HG02885 (cell line): ENCODE data around the gene TCF15.

Source experiments
- ATAC-seq: cut with Tn5 transposase; IDR thresholded peaks from one replicate; pipeline ENCODE4 v1.9.1; 2021; ENCODE audit warnings: mild to moderate bottlenecking; ENCODE audit not compliant: unreplicated experiment, poor library complexity

TCF15 gene, protein sequence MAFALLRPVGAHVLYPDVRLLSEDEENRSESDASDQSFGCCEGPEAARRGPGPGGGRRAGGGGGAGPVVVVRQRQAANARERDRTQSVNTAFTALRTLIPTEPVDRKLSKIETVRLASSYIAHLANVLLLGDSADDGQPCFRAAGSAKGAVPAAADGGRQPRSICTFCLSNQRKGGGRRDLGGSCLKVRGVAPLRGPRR

GRCh38 chr20:610130-611046 lies at the start of gene TCF15:
TCF15 (minus strand) TSS chr20:610309; CDS start chr20:610237, 72 bp downstream.
- ATAC-seq = no peak

DNA sequence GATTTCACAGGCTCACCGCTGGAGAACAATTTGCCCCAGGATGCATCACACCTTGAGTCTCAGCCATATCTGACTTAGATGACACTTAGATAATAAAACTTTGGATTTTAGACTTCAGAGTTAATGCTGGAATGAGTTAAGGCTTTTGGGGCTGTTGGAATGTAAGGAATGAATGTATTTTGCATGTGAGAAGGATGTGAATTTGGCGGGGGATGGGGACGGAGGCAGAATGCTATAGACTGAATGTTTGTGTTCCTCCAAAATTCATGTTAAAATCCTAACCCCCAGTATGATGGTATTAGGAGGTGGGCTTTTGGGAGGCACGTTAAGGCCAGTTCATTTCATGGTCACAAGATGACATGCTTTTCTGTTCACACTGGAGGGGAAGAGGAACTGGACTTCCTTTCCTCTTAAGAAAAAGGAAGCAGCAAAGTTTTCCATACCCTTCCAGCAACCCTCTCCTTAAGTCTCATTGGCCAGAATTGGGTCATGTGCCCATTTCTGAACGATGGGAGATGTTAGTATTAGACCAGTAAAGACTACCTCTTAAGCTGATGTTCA lies 48.7 kb upstream of the TCF15 start:
- ATAC-seq = no peak

- no peak for ATAC-seq
Observed at GRCh38 chr20:658202-658601, 48.1 kb upstream of the TCF15 start.

GRCh38 chr20:655726-656624 lies 45.9 kb upstream of the TCF15 start:
- no peak for ATAC-seq

- ATAC-seq = no peak
Observed at GRCh38 chr20:654417-654750, 44.3 kb upstream of the TCF15 start.

DNA sequence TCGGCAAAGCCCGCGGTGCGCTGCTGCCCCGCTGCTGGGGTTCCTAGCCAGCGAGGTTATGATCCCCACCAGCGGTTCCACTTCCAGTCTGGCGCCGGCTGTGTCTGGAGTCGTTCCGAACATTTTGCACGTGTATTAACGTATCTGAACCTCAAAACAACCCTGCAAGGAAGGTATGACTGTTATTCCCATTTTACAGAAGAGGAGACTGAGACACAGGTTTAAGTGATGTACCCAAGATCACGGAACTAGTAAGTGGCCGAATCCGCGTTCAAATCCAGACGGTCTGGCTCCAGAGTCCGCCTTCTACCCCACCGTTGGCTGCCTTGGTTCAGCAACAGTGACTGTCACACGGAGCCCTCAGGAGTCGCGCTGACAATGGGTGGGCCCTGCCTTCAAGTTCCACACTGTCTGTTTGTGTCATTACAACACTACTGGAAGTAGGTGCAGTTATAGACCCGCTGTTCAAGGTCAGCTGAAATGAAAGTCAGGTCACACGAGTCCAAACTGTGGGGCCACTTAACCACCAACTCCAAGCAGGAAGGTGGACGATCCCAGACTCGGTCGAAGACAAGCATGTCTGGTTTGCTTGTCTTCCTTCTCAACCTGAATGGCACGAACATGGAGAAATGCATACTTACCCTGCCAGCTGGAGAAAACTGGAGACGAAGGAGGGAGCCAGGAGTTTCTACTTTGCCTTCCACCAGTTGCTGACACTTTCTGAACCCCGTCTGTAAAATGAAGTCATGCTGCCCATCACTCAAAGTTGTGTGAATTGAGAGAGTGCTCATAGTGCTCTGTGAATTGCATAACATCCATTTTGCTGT lies 43.7 kb upstream of the TCF15 start:
- no peak for ATAC-seq

DNA sequence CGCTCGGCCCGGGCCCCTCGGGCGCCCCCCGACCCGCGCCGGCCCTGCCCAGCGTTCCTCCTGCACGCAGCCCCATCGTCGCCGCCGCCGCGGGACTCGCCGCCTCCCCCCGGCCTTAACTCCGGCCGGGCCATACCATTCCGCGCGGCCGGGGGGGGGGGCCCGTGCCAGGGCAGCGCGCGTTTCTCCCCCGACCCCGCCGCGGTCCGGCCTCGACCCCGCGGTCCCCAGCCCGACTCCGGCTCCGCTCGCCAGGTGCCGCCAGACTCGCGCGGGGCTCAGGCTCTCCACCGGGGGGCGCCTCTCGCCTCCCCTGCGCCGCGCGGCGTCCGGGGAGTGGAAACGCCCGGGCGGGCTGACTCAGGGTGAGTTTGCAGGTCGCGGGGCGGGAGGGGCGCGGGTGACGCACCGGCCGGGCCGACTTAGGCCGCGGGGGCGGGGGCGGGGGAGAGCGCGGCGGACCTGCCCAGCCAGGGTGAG lies 43.0 kb upstream of the TCF15 start, which contains the start of gene SRXN1:
TSS of gene SRXN1 (minus strand) at position 91 of the 480 bp plus-strand sequence. CDS start at position 76, 15 bp downstream.
- peak; percentile 89 for ATAC-seq

- no peak for ATAC-seq
Observed at GRCh38 chr20:652615-653109, 42.6 kb upstream of the TCF15 start.

DNA sequence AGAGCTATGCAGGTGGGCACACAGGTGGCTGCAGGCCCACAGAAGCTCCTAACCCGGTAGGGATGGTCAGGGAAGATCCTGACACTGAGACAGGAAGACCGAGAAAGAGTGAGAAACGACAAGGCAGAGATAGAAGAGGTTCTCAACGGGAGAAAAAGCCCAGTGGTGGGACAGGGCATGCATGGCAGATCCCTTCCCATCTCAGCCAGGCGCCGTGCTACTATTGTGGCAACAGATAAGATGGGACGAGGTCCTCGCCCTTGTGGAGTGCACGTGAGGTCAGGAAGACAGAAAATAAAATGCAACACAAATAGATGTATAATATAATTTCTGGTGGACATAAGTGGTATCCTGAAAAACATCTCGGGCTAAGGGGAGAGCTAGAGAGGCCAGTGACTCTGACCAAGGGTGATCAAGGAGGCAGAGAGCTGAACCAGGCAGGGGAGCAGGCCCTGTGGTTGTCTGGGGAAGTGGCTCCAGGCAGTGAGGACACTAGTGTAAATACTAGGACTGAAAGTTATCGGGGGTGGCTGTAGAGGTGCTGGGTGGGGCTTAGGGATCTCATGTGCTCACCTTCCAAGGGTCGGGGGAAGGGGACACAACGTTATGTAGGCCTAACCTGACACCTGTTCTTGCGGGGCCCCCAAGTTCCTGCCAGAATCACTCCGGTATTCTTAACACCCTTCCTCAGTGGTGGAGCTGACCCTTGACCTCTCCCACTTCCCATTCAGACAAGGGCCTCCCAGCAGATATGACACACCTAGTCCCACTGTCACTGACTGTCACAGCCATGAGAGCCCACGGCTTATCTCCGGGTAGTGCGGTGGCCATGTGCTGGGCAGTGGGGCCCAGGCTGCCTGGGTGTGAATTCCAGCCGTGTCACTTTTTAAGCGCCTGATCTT lies 41.9 kb upstream of the TCF15 start:
- no peak for ATAC-seq

DNA sequence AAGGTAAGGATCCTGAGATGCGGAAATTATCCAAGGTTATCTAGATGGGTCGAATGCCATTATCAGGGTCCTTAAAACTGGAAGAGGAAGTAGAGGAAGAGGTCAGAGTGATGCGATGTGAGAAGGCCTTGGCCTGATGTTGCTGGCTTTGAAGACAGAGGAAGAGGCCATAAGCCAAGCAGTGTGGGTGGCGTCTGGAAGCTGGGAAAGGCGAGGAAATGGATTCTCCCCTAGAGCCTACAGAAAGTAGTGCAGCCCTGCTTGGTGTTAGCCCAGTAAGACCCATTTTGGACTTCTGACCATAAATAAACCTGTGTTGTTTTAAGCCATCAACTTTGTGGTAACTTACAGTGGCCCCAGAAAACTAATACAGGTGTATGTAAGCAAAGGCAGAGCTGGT lies 40.8 kb upstream of the TCF15 start:
- ATAC-seq = no peak

DNA sequence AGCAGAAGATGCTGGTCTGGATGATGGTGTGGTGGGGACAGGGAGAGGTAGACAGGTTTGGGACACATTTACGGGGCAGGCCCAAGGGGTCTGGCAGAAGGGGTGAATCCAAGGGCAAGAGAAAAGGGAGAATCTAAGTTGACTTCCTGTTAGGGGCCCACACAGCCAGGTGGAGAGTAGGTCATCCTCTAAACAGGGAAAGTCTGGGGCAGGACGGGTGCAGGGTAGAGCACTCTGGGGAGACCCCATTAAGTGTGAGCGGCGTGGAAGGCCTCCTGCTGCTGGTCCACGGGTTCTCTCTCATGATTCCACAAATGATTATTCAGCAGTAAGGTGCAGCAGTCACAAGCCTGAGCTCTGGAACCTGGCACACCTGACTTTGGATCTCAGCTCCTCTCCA lies 40.2 kb upstream of the TCF15 start:
- no peak for ATAC-seq

- ATAC-seq = no peak
Observed at GRCh38 chr20:647479-648019, 37.4 kb upstream of the TCF15 start.

DNA sequence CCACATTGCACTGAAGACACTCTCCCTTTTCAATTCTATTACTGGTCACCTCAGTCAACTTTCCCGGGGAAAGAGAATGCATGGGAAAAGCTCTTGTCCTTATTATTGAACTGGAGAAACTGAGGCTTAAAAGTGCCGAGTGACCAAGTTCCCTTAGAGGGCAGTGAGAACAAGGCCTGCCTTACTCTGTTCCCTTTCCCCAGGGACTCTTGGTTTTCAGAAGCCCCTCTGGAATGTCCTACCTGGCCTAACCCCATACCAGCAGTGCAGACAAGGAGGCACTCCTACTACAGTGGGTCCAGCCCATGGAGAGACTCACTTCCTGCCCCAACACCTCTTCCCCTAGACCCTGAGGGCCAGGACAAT lies 36.7 kb upstream of the TCF15 start:
- ATAC-seq = no peak

DNA sequence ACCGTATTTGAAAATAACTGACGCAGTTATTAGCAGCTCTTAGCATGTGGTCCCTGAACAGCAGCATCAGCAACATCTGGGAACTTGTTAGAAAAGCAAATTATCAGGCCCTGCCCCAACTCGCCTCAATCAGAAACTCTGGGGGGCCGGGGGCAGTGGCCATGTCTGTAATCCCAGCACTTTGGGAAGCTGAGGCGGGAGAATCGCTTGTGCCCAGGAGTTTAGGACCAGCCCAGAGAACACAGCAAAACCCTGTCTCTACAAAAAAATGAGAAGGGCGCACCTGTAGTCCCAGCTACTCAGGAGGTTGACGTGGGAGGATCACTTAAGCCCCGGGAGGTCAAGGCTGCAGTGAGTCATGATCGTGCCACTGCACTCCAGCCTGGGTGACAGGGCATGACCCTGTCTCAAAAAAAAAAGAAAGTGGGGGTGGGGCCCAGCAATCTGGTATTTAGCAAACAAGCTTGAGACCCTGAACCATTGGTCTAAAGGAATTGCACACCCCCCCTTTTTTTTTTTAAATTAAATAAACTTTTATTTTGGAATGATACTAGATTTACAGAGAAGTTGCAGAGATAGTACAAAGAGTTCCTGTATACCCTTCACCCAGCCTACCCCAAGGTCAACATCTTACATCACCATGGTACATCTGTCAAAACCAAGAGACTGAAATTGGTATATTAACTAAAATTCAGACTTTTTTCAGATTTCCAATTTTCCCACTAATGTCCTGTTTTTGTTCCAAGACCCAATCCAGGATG lies 36.2 kb upstream of the TCF15 start:
- no peak for ATAC-seq

DNA sequence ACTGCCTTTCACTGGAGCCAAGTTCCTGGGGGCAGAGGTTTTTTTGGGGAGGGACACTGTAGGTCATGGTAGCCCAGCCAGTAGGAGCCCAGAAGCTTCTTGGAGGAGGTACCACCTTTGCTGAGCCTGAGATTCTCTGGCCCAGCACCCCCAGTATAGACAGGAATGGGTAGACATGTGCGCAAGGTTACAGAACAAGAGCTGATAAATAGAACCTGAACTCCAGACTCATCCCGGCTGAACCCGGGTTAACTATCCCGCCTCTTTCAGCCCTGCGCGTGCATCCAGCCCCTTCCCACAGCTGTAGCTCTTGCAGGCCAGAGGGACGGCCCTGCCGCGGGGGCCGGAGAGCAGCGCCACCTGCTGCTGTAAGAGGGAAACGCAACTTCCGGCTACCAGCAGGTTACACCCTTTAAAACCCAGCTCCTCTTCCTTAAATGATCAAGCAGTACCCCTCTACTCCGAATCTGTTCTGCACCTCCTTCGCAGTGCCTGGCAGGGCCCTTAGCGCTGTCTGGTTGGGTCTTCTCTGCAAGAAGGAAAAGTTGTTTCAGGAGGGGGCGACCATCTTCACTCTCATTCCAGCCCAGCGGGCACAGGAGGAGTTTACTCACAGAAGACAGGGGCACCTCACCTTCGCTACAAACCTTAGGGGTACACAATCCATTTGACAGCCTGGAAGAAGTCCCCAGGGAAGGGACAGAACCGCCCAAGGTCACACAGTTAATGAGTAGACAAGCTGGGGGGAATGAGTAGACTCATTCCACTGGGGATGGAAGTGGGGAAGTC lies 35.4 kb upstream of the TCF15 start:
- peak; percentile 75 for ATAC-seq

GRCh38 chr20:644692-645317 lies 34.7 kb upstream of the TCF15 start:
- ATAC-seq = no peak
